ENCODE data around the gene CDCA8. TPM values are rescaled to one million over a fixed set of nuclear protein-coding genes. Genes with fewer than 3 reads are reported as not detected.

CDCA8 gene
- total RNA-seq, 1 experiment from 2014 or later, result 48.5 TPM

- H3K27me3 ChIP-seq (ENCODE audit: insufficient read depth, low read length), result no peaks in the 10 kb centered on the region
- H4K5ac ChIP-seq (ENCODE audit: insufficient read length, low read depth, low read length), result no peak overlapping the region
- H3K4me1 Mint-ChIP-seq, result peaks cover 17 to 45% of the 10 kb centered on the region in 2 experiments
These were observed 30.1 kb upstream of the CDCA8 start for GRCh38 chr1:37662031-37662755.

More at GRCh38 chr1:37662031-37662755, 30.1 kb upstream of the CDCA8 start:
- H2AFZ ChIP-seq (ENCODE audit: low read length), result no peak overlapping the region
- TF ChIP-seq, protein P1, sequence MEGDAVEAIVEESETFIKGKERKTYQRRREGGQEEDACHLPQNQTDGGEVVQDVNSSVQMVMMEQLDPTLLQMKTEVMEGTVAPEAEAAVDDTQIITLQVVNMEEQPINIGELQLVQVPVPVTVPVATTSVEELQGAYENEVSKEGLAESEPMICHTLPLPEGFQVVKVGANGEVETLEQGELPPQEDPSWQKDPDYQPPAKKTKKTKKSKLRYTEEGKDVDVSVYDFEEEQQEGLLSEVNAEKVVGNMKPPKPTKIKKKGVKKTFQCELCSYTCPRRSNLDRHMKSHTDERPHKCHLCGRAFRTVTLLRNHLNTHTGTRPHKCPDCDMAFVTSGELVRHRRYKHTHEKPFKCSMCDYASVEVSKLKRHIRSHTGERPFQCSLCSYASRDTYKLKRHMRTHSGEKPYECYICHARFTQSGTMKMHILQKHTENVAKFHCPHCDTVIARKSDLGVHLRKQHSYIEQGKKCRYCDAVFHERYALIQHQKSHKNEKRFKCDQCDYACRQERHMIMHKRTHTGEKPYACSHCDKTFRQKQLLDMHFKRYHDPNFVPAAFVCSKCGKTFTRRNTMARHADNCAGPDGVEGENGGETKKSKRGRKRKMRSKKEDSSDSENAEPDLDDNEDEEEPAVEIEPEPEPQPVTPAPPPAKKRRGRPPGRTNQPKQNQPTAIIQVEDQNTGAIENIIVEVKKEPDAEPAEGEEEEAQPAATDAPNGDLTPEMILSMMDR (conservative IDR thresholded peaks at IDR 0.05), result no peak
- H2BK120ac ChIP-seq (ENCODE audit: low read depth, low read length, poor library complexity, severe bottlenecking), result no peak overlapping the region
- no peak overlapping the region for H3K56ac ChIP-seq (ENCODE audit: insufficient read length, low read depth, low read length)
- H2AK5ac ChIP-seq (ENCODE audit: insufficient read length, low read length), result no peak overlapping the region
- Mint-ChIP-seq H3K4me3 (no peak overlapping the region), H3K27ac (no peak overlapping the region), H3K36me3 (ENCODE audit: insufficient read depth in 1 of 3, low read depth in 3 of 3) (no peaks in the 10 kb centered on the region), H3K27me3 (ENCODE audit: low read depth) (peaks cover 24% of the 10 kb centered on the region), H3K9me3 (no peaks in the 10 kb centered on the region; a peak in 2 of 5 replicates)
- no CpG with 5 or more reads among the region's 11 CpGs for WGBS (ENCODE audit: extremely low coverage, insufficient read length, low lambda C conversion rate)
- no peaks in the 10 kb centered on the region for H3K9me3 ChIP-seq (ENCODE audit: control insufficient read depth, low read depth, low read length)
- no peaks in the 10 kb centered on the region for H3K4me1 ChIP-seq (ENCODE audit: insufficient read depth, low read length)
- H3K79me1 ChIP-seq (ENCODE audit: insufficient read depth, low read depth, low read length, poor library complexity, severe bottlenecking), result no peaks in the 10 kb centered on the region
- peaks cover 3% of the 10 kb centered on the region for H3K23me2 ChIP-seq (ENCODE audit: insufficient read length, low read depth, low read length, poor library complexity, severe bottlenecking)
- no peak overlapping the region for H3K4me2 ChIP-seq (ENCODE audit: insufficient read depth, insufficient read length, low read length)
- no peak overlapping the region for H4K8ac ChIP-seq (replicated peaks; ENCODE audit: insufficient read length, low read depth, low read length)
- H3K4ac ChIP-seq (ENCODE audit: low read depth, low read length), result no peak overlapping the region
- no peaks in the 10 kb centered on the region for H3K79me2 ChIP-seq (ENCODE audit: insufficient read depth, low read length)
- no peak overlapping the region for H2BK15ac ChIP-seq (ENCODE audit: low read depth, low read length)
- no peak overlapping the region for H3K14ac ChIP-seq (ENCODE audit: insufficient read depth, low read length)
- H3T11ph ChIP-seq (ENCODE audit: low read length), result no peak overlapping the region
- H4K91ac ChIP-seq (ENCODE audit: insufficient read length, low read depth, low read length), result no peak overlapping the region
- DNase-seq, result no peak
- no peak overlapping the region for H2BK5ac ChIP-seq (ENCODE audit: insufficient read length, low read length)
- no peak overlapping the region for H2BK20ac ChIP-seq (ENCODE audit: low read depth, low read length, poor library complexity, severe bottlenecking)
- no peak overlapping the region for H3K18ac ChIP-seq (ENCODE audit: insufficient read length, low read depth, low read length)
- no peaks in the 10 kb centered on the region for H4K20me1 ChIP-seq (ENCODE audit: control insufficient read depth, insufficient read depth, insufficient read length)
- no peak overlapping the region for H3K23ac ChIP-seq (ENCODE audit: insufficient read length, low read depth, low read length)
- H3K27ac ChIP-seq (ENCODE audit: insufficient read length, low read depth, low read length), result no peak overlapping the region
- H2BK12ac ChIP-seq (ENCODE audit: insufficient read length, low read depth, low read length), result no peak overlapping the region
- H3K9ac ChIP-seq (ENCODE audit: extremely low read depth, insufficient read length, low read length), result no peak overlapping the region
